ENCODE results near the gene NRCAM. TPM values are rescaled to one million over a fixed set of nuclear protein-coding genes. Genes with fewer than 3 reads are reported as not detected.
"Not testable (repeated sequence)": the region's sequence is repeated elsewhere in the genome, so short reads cannot be mapped to it uniquely, and the experiment has no call there.

NRCAM gene
- polyA plus RNA-seq, 1 donor (not counting 4 experiments of a cell fraction or from before 2014, with no cell fraction given): 4.0 TPM

DNA sequence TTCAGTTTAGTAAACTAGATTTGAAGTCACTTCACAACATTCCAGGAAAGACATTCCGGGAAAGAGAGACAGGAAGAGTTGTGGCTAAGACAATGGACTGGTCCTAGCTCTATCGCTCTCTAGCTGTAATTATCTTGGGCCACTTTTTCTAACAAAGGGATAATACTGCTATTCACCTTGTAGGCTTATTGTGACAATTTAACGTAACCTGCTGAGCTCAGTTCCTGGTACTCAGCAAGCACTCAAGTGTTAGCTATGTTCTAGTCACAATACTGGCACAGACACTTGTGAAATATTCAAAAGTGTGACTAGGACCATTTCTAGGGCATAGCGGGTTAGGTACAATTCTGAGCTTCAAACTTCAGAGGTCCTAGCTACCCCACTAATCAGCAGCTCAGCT, 12.0 kb upstream of the NRCAM start:
- TF ChIP-seq, protein P1, sequence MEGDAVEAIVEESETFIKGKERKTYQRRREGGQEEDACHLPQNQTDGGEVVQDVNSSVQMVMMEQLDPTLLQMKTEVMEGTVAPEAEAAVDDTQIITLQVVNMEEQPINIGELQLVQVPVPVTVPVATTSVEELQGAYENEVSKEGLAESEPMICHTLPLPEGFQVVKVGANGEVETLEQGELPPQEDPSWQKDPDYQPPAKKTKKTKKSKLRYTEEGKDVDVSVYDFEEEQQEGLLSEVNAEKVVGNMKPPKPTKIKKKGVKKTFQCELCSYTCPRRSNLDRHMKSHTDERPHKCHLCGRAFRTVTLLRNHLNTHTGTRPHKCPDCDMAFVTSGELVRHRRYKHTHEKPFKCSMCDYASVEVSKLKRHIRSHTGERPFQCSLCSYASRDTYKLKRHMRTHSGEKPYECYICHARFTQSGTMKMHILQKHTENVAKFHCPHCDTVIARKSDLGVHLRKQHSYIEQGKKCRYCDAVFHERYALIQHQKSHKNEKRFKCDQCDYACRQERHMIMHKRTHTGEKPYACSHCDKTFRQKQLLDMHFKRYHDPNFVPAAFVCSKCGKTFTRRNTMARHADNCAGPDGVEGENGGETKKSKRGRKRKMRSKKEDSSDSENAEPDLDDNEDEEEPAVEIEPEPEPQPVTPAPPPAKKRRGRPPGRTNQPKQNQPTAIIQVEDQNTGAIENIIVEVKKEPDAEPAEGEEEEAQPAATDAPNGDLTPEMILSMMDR (optimal IDR thresholded peaks at IDR 0.05 in 1 of 3, IDR thresholded peaks at IDR 0.05 in 1 of 3, conservative IDR thresholded peaks at IDR 0.05 in 1 of 3; ENCODE audit: extremely low read depth in 1 of 3, insufficient read depth in 2 of 3, low read length in 3 of 3): no peak
- TF ChIP-seq EZH2 (IDR thresholded peaks at IDR 0.05; ENCODE audit: low read length): no peak
- Histone ChIP-seq H3K9me3 (ENCODE audit: control insufficient read depth, low read depth, low read length) (no peaks in the 10 kb centered on the region), H3K4me3 (ENCODE audit: control insufficient read depth in 2 of 3, extremely low read depth in 1 of 3, insufficient read depth in 2 of 3, low read depth in 1 of 3, low read length in 3 of 3) (no peak overlapping the region), H3K4me1 (ENCODE audit: control insufficient read depth, extremely low read depth, insufficient read depth, low read length) (no peaks in the 10 kb centered on the region), H3K9me1 (ENCODE audit: control insufficient read depth, extremely low read depth, insufficient read depth, low read length) (no peaks in the 10 kb centered on the region), H3K27me3 (ENCODE audit: control insufficient read depth, extremely low read depth, insufficient read depth, low read length) (no peaks in the 10 kb centered on the region), H3K27ac (ENCODE audit: control insufficient read depth, insufficient read depth, low read length) (no peak overlapping the region), H3K4me2 (ENCODE audit: control insufficient read depth, extremely low read depth, insufficient read depth, low read depth, low read length) (no peak overlapping the region), H3K9ac (ENCODE audit: control insufficient read depth, extremely low read depth, insufficient read depth, low read length) (no peak overlapping the region), H3K36me3 (ENCODE audit: control insufficient read depth in 2 of 2, extremely low read depth in 1 of 2, insufficient read depth in 2 of 2, low read length in 2 of 2) (no peaks in the 10 kb centered on the region), H3K79me2 (ENCODE audit: control insufficient read depth, insufficient read depth, low read length) (no peaks in the 10 kb centered on the region), H2AFZ (ENCODE audit: control insufficient read depth, low read length) (no peak overlapping the region), H4K20me1 (ENCODE audit: control insufficient read depth, extremely low read depth, insufficient read depth, low read length) (no peaks in the 10 kb centered on the region)
- no peak for DNase-seq (ENCODE audit: low read depth, low spot score)
- FAIRE-seq: no peak
- dilution Hi-C loops (cut with MboI; ENCODE audit: extremely low pct_ligation_motif_present, low sequenced_read_pairs): no loop called here

DNA sequence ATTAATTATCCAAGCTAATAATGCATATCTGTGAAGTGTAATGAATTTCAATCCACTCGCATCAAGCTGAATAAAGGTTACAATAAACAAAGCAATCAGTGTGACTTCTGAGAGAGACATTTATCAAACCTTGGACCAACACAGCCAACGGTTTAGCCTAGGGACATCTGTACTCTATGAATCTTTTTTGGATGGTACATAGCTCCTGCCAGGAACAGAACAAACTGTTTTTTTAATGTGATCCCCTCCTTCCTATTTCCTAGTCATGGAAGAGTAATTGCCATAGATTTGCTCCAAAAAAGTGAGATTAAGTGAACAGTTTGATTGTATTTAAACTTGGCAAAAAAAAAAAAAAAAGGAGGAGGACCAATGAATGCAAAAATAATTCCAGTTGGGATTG, 11.2 kb upstream of the NRCAM start:
- no peak for TF ChIP-seq EZH2 (IDR thresholded peaks at IDR 0.05; ENCODE audit: low read length)
- TF ChIP-seq, protein P1 (optimal IDR thresholded peaks at IDR 0.05 in 1 of 3, IDR thresholded peaks at IDR 0.05 in 1 of 3, conservative IDR thresholded peaks at IDR 0.05 in 1 of 3; ENCODE audit: extremely low read depth in 1 of 3, insufficient read depth in 2 of 3, low read length in 3 of 3): no peak
- Histone ChIP-seq H3K79me2 (ENCODE audit: control insufficient read depth, insufficient read depth, low read length) (no peaks in the 10 kb centered on the region), H3K36me3 (ENCODE audit: control insufficient read depth in 2 of 2, extremely low read depth in 1 of 2, insufficient read depth in 2 of 2, low read length in 2 of 2) (no peaks in the 10 kb centered on the region), H3K27ac (ENCODE audit: control insufficient read depth, insufficient read depth, low read length) (no peak overlapping the region), H3K9ac (ENCODE audit: control insufficient read depth, extremely low read depth, insufficient read depth, low read length) (no peak overlapping the region), H2AFZ (ENCODE audit: control insufficient read depth, low read length) (no peak overlapping the region), H3K9me3 (ENCODE audit: control insufficient read depth, low read depth, low read length) (no peaks in the 10 kb centered on the region), H4K20me1 (ENCODE audit: control insufficient read depth, extremely low read depth, insufficient read depth, low read length) (no peaks in the 10 kb centered on the region), H3K27me3 (ENCODE audit: control insufficient read depth, extremely low read depth, insufficient read depth, low read length) (no peaks in the 10 kb centered on the region), H3K4me2 (ENCODE audit: control insufficient read depth, extremely low read depth, insufficient read depth, low read depth, low read length) (no peak overlapping the region), H3K4me3 (ENCODE audit: control insufficient read depth in 2 of 3, extremely low read depth in 1 of 3, insufficient read depth in 2 of 3, low read depth in 1 of 3, low read length in 3 of 3) (no peak overlapping the region), H3K9me1 (ENCODE audit: control insufficient read depth, extremely low read depth, insufficient read depth, low read length) (no peaks in the 10 kb centered on the region), H3K4me1 (ENCODE audit: control insufficient read depth, extremely low read depth, insufficient read depth, low read length) (no peaks in the 10 kb centered on the region)
- dilution Hi-C loops (cut with MboI; ENCODE audit: extremely low pct_ligation_motif_present, low sequenced_read_pairs): no loop called here
- FAIRE-seq: no peak
- no peak for DNase-seq (ENCODE audit: low read depth, low spot score)

DNA sequence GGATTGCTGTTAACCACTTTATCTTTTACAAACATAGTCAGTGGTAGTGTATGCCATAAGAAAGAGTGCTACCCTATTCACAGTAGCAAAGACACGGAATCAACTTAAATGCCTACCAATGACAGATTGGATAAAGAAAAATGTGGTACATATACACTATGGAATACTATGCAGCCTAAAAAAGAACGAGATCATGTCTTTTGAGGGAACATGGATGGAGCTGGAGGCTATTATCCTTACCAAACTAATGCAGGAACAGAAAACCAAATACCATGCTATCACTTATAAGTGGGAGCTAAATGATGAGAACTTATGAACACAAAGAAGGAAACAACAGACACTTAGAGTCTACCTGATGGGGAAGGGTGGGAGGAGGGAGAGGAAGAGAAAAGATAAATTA, 10.1 kb upstream of the NRCAM start:
- H3K4me2 ChIP-seq (ENCODE audit: control insufficient read depth, extremely low read depth, insufficient read depth, low read depth, low read length); FAIRE-seq; H3K9me3 ChIP-seq (ENCODE audit: control insufficient read depth, low read depth, low read length); H3K9ac ChIP-seq (ENCODE audit: control insufficient read depth, extremely low read depth, insufficient read depth, low read length); dilution Hi-C loops (cut with MboI; ENCODE audit: extremely low pct_ligation_motif_present, low sequenced_read_pairs); H3K4me1 ChIP-seq (ENCODE audit: control insufficient read depth, extremely low read depth, insufficient read depth, low read length); H3K27ac ChIP-seq (ENCODE audit: control insufficient read depth, insufficient read depth, low read length); H3K79me2 ChIP-seq (ENCODE audit: control insufficient read depth, insufficient read depth, low read length); H3K36me3 ChIP-seq (ENCODE audit: control insufficient read depth in 2 of 2, extremely low read depth in 1 of 2, insufficient read depth in 2 of 2, low read length in 2 of 2); H3K4me3 ChIP-seq (ENCODE audit: control insufficient read depth in 2 of 3, extremely low read depth in 1 of 3, insufficient read depth in 2 of 3, low read depth in 1 of 3, low read length in 3 of 3); H4K20me1 ChIP-seq (ENCODE audit: control insufficient read depth, extremely low read depth, insufficient read depth, low read length); DNase-seq (ENCODE audit: low read depth, low spot score); H3K9me1 ChIP-seq (ENCODE audit: control insufficient read depth, extremely low read depth, insufficient read depth, low read length); H3K27me3 ChIP-seq (ENCODE audit: control insufficient read depth, extremely low read depth, insufficient read depth, low read length); H2AFZ ChIP-seq (ENCODE audit: control insufficient read depth, low read length): not testable (repeated sequence)

Data from keratinocyte (primary cell).